ENCODE data around the gene AGRP. TPM values are rescaled to one million over a fixed set of nuclear protein-coding genes. Genes with fewer than 3 reads are reported as not detected.

The AGRP gene, protein sequence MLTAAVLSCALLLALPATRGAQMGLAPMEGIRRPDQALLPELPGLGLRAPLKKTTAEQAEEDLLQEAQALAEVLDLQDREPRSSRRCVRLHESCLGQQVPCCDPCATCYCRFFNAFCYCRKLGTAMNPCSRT
- polyA plus RNA-seq (2013) = not detected

DNA sequence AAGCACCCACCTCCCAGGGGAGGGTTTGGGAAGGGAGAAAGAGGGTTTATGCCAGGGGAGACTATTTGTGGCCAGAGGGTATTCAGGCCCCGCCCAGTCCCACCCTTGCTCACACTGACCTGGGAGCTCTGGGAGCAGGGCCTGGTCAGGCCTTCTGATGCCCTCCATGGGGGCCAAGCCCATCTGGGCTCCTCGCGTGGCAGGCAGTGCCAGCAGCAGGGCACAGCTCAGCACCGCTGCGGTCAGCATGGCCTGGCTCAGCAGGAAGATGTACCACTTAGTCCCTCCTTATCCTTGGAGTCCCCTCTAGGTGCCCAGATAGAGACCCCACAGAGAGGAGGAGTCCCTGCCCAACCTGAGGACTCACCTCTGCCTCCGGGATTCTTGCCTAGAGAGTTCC lies at the start of gene AGRP:
TSS of gene AGRP (minus strand) at position 398 of the 400 bp plus-strand sequence. CDS start at position 249, 149 bp downstream.
- POLR2A ChIA-PET = no interaction called here
- Histone ChIP-seq H3K36me3 (ENCODE audit: control insufficient read depth in 4 of 4, insufficient read depth in 4 of 4, low read length in 3 of 4) (peaks cover 0 to 14% (median 6%) of the 10 kb centered on the region in 4 experiments), H3K27me3 (replicated peaks in 2 of 5; ENCODE audit: control insufficient read depth in 4 of 5, insufficient read depth in 5 of 5, low read length in 4 of 5) (no peaks in the 10 kb centered on the region), H3K27ac (ENCODE audit: insufficient read depth in 1 of 2, low read depth in 1 of 2, low read length in 2 of 2, poor library complexity in 1 of 2, severe bottlenecking in 2 of 2) (peak within 1 kb of the TSS in 1 of 2 experiments; percentile 98), H3K4me3 (ENCODE audit: control insufficient read depth in 1 of 7, extremely low read depth in 1 of 7, insufficient read depth in 4 of 7, low read depth in 2 of 7, low read length in 6 of 7) (peak within 1 kb of the TSS in 5 of 7 experiments; percentile 87 to 99 (median 92)), H3K4me1 (ENCODE audit: control extremely low read depth in 1 of 4, control insufficient read depth in 4 of 4, insufficient read depth in 4 of 4, low read length in 3 of 4) (peaks cover 5 to 52% (median 36%) of the 10 kb centered on the region in 4 experiments), H3K9me3 (ENCODE audit: control extremely low read depth in 1 of 5, control insufficient read depth in 4 of 5, insufficient read depth in 2 of 5, low read depth in 1 of 5, low read length in 4 of 5) (no peaks in the 10 kb centered on the region)
- DNase-seq = no peak
- CTCF ChIA-PET = interaction anchor here (0.9 to 4.9 kb wide), 5 partner anchors 8 to 185 kb away, joined by 3 to 35 read pairs (median 5); no protein-coding TSS in a partner anchor
- WGBS (ENCODE audit: insufficient coverage) = 95% methylated on average over 6 of the region's 6 CpGs

DNA sequence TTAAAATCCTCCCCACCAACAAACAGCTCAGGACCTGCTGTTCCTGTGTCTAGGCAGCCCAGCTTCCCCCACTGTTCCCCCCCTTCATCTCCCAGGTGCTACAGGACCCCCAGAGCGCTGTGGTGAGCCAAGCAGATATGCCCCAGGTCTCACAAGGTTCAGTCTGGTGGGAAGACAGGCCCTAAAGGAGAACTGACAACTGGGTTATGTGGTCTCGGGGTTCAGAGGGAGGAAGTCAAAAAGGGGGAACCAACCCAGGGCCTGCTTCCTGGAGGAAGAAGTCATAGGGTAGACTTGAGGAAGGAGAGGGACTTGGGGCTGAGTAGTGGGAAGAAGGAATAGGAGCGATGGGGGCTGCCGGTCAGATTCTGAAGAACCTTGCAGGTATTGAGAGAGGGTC lies 47.9 kb upstream of the AGRP start:
- no peaks in the 10 kb centered on the region for H3K27me3 ChIP-seq (replicated peaks in 2 of 5; ENCODE audit: control insufficient read depth in 4 of 5, insufficient read depth in 5 of 5, low read length in 4 of 5)
- H3K9me3 ChIP-seq (ENCODE audit: control extremely low read depth in 1 of 5, control insufficient read depth in 4 of 5, insufficient read depth in 2 of 5, low read depth in 1 of 5, low read length in 4 of 5) = no peaks in the 10 kb centered on the region
- peak overlapping the region in 6 of 7 experiments; percentile 49 to 79 (median 74) for H3K4me3 ChIP-seq (ENCODE audit: control insufficient read depth in 1 of 7, extremely low read depth in 1 of 7, insufficient read depth in 4 of 7, low read depth in 2 of 7, low read length in 6 of 7)
- ChIA-PET CTCF (interaction anchor here (0.9 to 6.0 kb wide), 7 partner anchors 9 to 139 kb away, joined by 3 to 60 read pairs (median 4); no protein-coding TSS in a partner anchor), POLR2A (interaction anchor here (0.9 kb wide), 1 partner anchor 10 kb away, joined by 3 read pairs; no protein-coding TSS in a partner anchor)
- H3K36me3 ChIP-seq (ENCODE audit: control insufficient read depth in 4 of 4, insufficient read depth in 4 of 4, low read length in 3 of 4) = no peaks in the 10 kb centered on the region
- H3K4me1 ChIP-seq (ENCODE audit: control extremely low read depth in 1 of 4, control insufficient read depth in 4 of 4, insufficient read depth in 4 of 4, low read length in 3 of 4) = peaks cover 10 to 64% (median 50%) of the 10 kb centered on the region in 4 experiments
- peak; percentile 59 to 90 (median 86) for DNase-seq
- H3K27ac ChIP-seq (ENCODE audit: insufficient read depth in 1 of 2, low read depth in 1 of 2, low read length in 2 of 2, poor library complexity in 1 of 2, severe bottlenecking in 2 of 2) = peak overlapping the region in 1 of 2 experiments; percentile 38
- 0% methylated on average over 3 of the region's 4 CpGs for WGBS (ENCODE audit: insufficient coverage)

DNA sequence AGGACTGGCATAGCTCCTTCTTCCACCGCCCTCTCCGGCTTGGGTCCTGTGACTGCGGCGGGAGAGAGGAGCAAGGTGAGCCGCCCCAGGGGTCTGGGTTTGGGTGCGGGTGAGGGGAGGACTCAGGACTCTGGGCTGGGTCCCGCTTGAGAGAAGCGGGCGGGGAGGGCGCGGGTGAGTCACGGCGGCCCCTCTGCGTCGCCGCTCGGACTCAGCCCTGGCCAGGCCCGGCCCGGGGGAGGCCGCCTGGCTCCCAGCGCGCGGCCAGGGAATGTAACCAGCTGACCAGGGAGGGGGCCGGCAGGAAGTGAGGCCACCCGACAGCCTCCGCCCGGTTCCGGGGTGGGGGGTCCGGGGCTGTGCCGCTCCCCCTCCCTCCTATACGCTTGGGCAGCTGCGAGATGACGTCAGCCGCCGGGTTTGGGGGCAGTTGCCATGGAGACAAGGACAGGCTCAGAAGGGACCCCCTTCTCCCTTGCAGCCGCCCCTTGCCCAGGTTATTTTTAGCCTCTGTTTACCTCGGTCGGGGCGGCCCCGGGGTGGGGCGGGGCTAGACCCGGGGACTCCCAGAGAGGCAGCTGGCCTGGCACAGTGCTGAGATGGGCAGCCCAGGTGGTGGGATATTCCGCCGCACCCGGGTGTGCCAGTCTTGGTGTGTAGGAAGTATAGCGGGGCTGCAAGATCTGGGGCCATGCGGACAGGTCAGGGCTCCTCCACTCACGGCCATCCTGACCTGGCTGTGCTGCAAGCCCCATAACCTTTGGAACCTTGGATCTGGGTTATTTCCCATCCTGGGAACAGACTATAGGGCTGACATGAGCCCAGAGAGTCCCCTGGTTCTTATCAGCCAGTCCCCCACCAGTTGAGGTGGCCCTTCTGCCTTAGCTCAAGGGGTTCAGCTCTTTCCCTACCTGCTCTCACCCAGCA lies 46.9 kb upstream of the AGRP start:
- H3K27me3 ChIP-seq (replicated peaks in 2 of 5; ENCODE audit: control insufficient read depth in 4 of 5, insufficient read depth in 5 of 5, low read length in 4 of 5) = no peaks in the 10 kb centered on the region
- H3K9me3 ChIP-seq (ENCODE audit: control extremely low read depth in 1 of 5, control insufficient read depth in 4 of 5, insufficient read depth in 2 of 5, low read depth in 1 of 5, low read length in 4 of 5) = no peaks in the 10 kb centered on the region
- 4% methylated on average over 36 of the region's 48 CpGs for WGBS (ENCODE audit: insufficient coverage)
- peak overlapping the region in 1 of 2 experiments; percentile 62 for H3K27ac ChIP-seq (ENCODE audit: insufficient read depth in 1 of 2, low read depth in 1 of 2, low read length in 2 of 2, poor library complexity in 1 of 2, severe bottlenecking in 2 of 2)
- POLR2A ChIA-PET = interaction anchor here (0.9 to 1.1 kb wide), 2 partner anchors 9 to 17 kb away, joined by 3 read pairs; no protein-coding TSS in a partner anchor
- no peaks in the 10 kb centered on the region for H3K36me3 ChIP-seq (ENCODE audit: control insufficient read depth in 4 of 4, insufficient read depth in 4 of 4, low read length in 3 of 4)
- DNase-seq = peak in 2 of 3 donors; percentile 45 to 60
- peak overlapping the region; percentile 1 to 79 (median 71) for H3K4me3 ChIP-seq (ENCODE audit: control insufficient read depth in 1 of 7, extremely low read depth in 1 of 7, insufficient read depth in 4 of 7, low read depth in 2 of 7, low read length in 6 of 7)
- CTCF ChIA-PET = interaction anchor here (0.7 to 6.0 kb wide), 9 partner anchors 9 to 138 kb away, joined by 3 to 60 read pairs (median 3); partner anchors contain the start of genes ATP6V0D1 and CTCF
- peaks cover 10 to 65% (median 50%) of the 10 kb centered on the region in 4 experiments for H3K4me1 ChIP-seq (ENCODE audit: control extremely low read depth in 1 of 4, control insufficient read depth in 4 of 4, insufficient read depth in 4 of 4, low read length in 3 of 4)

DNA sequence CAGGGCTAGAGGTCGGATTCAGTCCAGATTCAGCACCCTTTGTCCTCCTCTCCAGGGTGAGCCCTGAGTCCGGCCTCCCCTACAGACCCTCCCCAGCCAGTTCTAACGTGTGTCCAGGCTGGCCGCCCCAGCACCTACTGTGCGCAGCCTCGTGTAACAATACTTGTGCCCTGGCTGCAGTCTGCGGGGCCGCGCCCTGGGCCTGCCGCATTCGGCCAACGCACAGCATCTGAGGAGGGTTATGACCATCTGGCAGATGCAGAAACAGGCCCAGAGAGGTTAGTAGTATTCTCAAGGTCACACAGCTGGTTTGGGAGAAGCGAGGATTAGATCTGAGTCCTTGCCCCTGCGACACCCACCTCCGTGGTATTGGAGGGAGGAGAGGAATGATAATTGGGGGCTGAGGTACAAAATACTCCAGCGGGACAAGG lies 46.2 kb upstream of the AGRP start:
- ChIA-PET POLR2A (interaction anchor here (0.5 to 1.7 kb wide), 3 partner anchors 8 to 312 kb away, joined by 3 to 4 read pairs (median 3); no protein-coding TSS in a partner anchor), CTCF (interaction anchor here (0.7 to 6.0 kb wide), 11 partner anchors 8 to 139 kb away, joined by 3 to 60 read pairs (median 3); partner anchors contain the start of genes ATP6V0D1 and CTCF)
- H3K27me3 ChIP-seq (replicated peaks in 2 of 5; ENCODE audit: control insufficient read depth in 4 of 5, insufficient read depth in 5 of 5, low read length in 4 of 5) = no peaks in the 10 kb centered on the region
- 26% methylated on average over 16 of the region's 16 CpGs for WGBS (ENCODE audit: insufficient coverage)
- H3K9me3 ChIP-seq (ENCODE audit: control extremely low read depth in 1 of 5, control insufficient read depth in 4 of 5, insufficient read depth in 2 of 5, low read depth in 1 of 5, low read length in 4 of 5) = no peaks in the 10 kb centered on the region
- peaks cover 10 to 67% (median 53%) of the 10 kb centered on the region in 4 experiments for H3K4me1 ChIP-seq (ENCODE audit: control extremely low read depth in 1 of 4, control insufficient read depth in 4 of 4, insufficient read depth in 4 of 4, low read length in 3 of 4)
- H3K36me3 ChIP-seq (ENCODE audit: control insufficient read depth in 4 of 4, insufficient read depth in 4 of 4, low read length in 3 of 4) = no peaks in the 10 kb centered on the region
- no peak for DNase-seq
- H3K4me3 ChIP-seq (ENCODE audit: control insufficient read depth in 1 of 7, extremely low read depth in 1 of 7, insufficient read depth in 4 of 7, low read depth in 2 of 7, low read length in 6 of 7) = peak overlapping the region in 6 of 7 experiments; percentile 49 to 79 (median 74)
- H3K27ac ChIP-seq (ENCODE audit: insufficient read depth in 1 of 2, low read depth in 1 of 2, low read length in 2 of 2, poor library complexity in 1 of 2, severe bottlenecking in 2 of 2) = peak overlapping the region in 1 of 2 experiments; percentile 62

DNA sequence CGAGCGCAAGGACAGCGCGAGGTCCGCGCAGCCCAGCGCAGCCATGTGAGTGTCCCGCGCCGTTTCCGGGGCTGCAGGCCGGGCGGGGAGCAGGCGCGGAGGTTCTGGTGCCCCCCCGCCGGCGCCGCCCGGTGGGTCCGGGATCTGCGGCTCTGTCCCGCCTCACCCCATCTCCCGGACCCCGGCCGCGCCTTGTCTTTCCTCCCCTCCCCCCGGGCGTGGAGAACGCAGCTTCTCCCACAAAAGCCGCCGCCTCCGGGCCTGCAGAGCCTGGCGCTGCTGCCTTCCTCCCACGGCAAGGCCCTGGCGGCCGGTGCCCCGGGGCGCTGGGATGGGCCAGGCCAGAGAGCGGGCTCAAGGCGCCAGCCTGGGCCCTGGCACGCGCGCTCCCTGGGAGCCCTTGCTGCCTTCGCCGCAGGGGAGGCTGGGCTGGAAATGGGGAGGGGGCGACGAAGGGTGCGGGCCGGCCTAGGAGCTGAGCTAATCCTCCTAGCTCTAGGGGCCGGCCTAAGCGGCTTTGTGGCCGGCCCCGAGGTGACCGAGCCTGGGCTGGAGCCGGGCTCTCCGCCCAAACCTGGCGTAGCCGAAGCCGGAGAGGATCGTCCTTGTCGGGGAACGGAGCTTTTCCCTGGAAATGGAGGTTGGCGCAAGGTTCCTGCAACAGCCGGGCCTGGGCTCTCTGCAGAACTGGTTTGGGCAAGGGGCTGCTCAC lies 45.7 kb upstream of the AGRP start:
- Histone ChIP-seq H3K4me3 (ENCODE audit: control insufficient read depth in 1 of 7, extremely low read depth in 1 of 7, insufficient read depth in 4 of 7, low read depth in 2 of 7, low read length in 6 of 7) (peak overlapping the region; percentile 30 to 79 (median 71)), H3K27ac (ENCODE audit: insufficient read depth in 1 of 2, low read depth in 1 of 2, low read length in 2 of 2, poor library complexity in 1 of 2, severe bottlenecking in 2 of 2) (peak overlapping the region in 1 of 2 experiments; percentile 62), H3K36me3 (ENCODE audit: control insufficient read depth in 4 of 4, insufficient read depth in 4 of 4, low read length in 3 of 4) (no peaks in the 10 kb centered on the region), H3K27me3 (replicated peaks in 2 of 5; ENCODE audit: control insufficient read depth in 4 of 5, insufficient read depth in 5 of 5, low read length in 4 of 5) (no peaks in the 10 kb centered on the region), H3K4me1 (ENCODE audit: control extremely low read depth in 1 of 4, control insufficient read depth in 4 of 4, insufficient read depth in 4 of 4, low read length in 3 of 4) (peaks cover 10 to 61% (median 51%) of the 10 kb centered on the region in 4 experiments), H3K9me3 (ENCODE audit: control extremely low read depth in 1 of 5, control insufficient read depth in 4 of 5, insufficient read depth in 2 of 5, low read depth in 1 of 5, low read length in 4 of 5) (no peaks in the 10 kb centered on the region)
- WGBS (ENCODE audit: insufficient coverage) = 1% methylated on average over 43 of the region's 65 CpGs
- ChIA-PET CTCF (interaction anchor here (0.8 to 6.0 kb wide), 11 partner anchors 8 to 164 kb away, joined by 3 to 60 read pairs (median 3); partner anchors contain the start of genes ATP6V0D1 and CTCF), POLR2A (interaction anchor here (0.5 to 1.7 kb wide), 5 partner anchors 8 to 312 kb away, joined by 3 to 4 read pairs (median 3); no protein-coding TSS in a partner anchor)
- peak in 2 of 3 donors; percentile 28 to 48 for DNase-seq
